Measurements from ENCODE around the gene TFDP3. TPM values are rescaled to one million over a fixed set of nuclear protein-coding genes. Genes with fewer than 3 reads are reported as not detected.

TFDP3 gene
- total RNA-seq, 1 experiment from 2014 or later: not detected

DNA sequence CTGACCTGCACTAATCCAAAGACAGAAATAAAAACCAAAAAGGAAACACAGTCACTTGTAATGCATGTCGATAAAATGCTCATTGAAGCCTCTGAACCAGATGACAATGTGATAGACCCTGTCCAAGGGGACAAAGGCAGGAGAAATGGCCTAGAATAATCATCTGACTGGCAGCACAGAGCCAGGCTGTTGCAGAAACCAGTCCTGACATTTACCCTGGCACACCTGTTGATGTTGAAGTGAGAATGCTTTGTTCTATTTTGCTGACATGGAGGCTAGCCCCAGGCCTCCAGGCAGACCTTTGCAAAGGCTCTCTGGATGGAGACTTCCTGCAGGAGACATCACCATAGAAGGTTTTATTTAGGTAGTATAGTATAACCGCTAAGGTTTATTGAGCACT, 41.0 kb downstream of the TFDP3 start:
- H3K9me3 ChIP-seq (ENCODE audit: control insufficient read depth, insufficient read depth, low read depth, low read length): no peaks in the 10 kb centered on the region
- ATAC-seq (no peak), DNase-seq (ENCODE audit: low read depth, low spot score) (no peak)
- intact Hi-C loops (cut with micrococcal nuclease; ENCODE audit: unreplicated experiment): no loop called here
- ChIA-PET POLR2A (no interaction called here), CTCF (no interaction called here)
- no TSS peak for BruUV-seq (replicated peaks)
- H3K4me1 ChIP-seq (ENCODE audit: control insufficient read depth, insufficient read depth, low read length): no peaks in the 10 kb centered on the region
- TF ChIP-seq, protein P1, sequence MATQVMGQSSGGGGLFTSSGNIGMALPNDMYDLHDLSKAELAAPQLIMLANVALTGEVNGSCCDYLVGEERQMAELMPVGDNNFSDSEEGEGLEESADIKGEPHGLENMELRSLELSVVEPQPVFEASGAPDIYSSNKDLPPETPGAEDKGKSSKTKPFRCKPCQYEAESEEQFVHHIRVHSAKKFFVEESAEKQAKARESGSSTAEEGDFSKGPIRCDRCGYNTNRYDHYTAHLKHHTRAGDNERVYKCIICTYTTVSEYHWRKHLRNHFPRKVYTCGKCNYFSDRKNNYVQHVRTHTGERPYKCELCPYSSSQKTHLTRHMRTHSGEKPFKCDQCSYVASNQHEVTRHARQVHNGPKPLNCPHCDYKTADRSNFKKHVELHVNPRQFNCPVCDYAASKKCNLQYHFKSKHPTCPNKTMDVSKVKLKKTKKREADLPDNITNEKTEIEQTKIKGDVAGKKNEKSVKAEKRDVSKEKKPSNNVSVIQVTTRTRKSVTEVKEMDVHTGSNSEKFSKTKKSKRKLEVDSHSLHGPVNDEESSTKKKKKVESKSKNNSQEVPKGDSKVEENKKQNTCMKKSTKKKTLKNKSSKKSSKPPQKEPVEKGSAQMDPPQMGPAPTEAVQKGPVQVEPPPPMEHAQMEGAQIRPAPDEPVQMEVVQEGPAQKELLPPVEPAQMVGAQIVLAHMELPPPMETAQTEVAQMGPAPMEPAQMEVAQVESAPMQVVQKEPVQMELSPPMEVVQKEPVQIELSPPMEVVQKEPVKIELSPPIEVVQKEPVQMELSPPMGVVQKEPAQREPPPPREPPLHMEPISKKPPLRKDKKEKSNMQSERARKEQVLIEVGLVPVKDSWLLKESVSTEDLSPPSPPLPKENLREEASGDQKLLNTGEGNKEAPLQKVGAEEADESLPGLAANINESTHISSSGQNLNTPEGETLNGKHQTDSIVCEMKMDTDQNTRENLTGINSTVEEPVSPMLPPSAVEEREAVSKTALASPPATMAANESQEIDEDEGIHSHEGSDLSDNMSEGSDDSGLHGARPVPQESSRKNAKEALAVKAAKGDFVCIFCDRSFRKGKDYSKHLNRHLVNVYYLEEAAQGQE (IDR thresholded peaks at IDR 0.05; ENCODE audit: insufficient read depth in 1 of 2, low read depth in 2 of 2, low read length in 1 of 2): no peak
- no peak for TF ChIP-seq POLR2AphosphoS5 (IDR thresholded peaks at IDR 0.05; ENCODE audit: low read depth, low read length)
- TF ChIP-seq TCF7L2 (IDR thresholded peaks at IDR 0.05; ENCODE audit: low read depth, low read length): no peak
- no peak overlapping the region for H3K27ac ChIP-seq (ENCODE audit: low read length)
- in situ Hi-C loops (cut with HindIII; ENCODE audit: low pct_unique_long_range_greater_than_20kb, low sequenced_read_pairs): no loop called here
- no peaks in the 10 kb centered on the region for H3K27me3 ChIP-seq (ENCODE audit: control insufficient read depth, insufficient read depth, low read length)
- H3K4me3 ChIP-seq (ENCODE audit: low read depth in 2 of 2, low read length in 2 of 2): no peak overlapping the region
- H3K36me3 ChIP-seq (ENCODE audit: control insufficient read depth, insufficient read depth, low read length): no peaks in the 10 kb centered on the region

DNA sequence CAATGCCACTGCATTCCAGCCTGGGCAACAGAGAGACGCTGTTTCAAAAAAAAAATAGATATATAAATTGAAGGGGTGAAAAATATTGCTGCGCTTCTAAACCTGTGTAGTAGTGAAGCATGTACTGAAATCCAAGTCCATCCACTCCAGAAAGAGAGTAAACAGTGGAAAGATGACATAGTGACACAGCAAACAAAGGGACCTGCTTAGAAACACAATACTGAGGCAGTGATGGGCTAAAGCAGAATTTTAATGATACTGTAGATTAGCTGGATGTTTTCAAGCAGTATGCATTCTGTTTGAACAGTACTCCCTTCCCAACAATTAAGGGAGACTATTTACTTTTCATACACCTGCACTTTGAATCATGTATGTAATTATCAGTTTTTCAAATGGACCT, 42.5 kb downstream of the TFDP3 start:
- in situ Hi-C loops (cut with HindIII; ENCODE audit: low pct_unique_long_range_greater_than_20kb, low sequenced_read_pairs): no loop called here
- H3K27me3 ChIP-seq (ENCODE audit: control insufficient read depth, insufficient read depth, low read length): no peaks in the 10 kb centered on the region
- no peak for TF ChIP-seq TCF7L2 (IDR thresholded peaks at IDR 0.05; ENCODE audit: low read depth, low read length)
- TF ChIP-seq, protein P2, sequence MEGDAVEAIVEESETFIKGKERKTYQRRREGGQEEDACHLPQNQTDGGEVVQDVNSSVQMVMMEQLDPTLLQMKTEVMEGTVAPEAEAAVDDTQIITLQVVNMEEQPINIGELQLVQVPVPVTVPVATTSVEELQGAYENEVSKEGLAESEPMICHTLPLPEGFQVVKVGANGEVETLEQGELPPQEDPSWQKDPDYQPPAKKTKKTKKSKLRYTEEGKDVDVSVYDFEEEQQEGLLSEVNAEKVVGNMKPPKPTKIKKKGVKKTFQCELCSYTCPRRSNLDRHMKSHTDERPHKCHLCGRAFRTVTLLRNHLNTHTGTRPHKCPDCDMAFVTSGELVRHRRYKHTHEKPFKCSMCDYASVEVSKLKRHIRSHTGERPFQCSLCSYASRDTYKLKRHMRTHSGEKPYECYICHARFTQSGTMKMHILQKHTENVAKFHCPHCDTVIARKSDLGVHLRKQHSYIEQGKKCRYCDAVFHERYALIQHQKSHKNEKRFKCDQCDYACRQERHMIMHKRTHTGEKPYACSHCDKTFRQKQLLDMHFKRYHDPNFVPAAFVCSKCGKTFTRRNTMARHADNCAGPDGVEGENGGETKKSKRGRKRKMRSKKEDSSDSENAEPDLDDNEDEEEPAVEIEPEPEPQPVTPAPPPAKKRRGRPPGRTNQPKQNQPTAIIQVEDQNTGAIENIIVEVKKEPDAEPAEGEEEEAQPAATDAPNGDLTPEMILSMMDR (IDR thresholded peaks at IDR 0.05): no peak
- TF ChIP-seq, protein P1 (IDR thresholded peaks at IDR 0.05; ENCODE audit: insufficient read depth in 1 of 2, low read depth in 2 of 2, low read length in 1 of 2): no peak
- TF ChIP-seq SIN3A (IDR thresholded peaks at IDR 0.05; ENCODE audit: borderline replicate concordance, insufficient read depth, low read depth, low read length): no peak
- no peak for TF ChIP-seq POLR2AphosphoS5 (IDR thresholded peaks at IDR 0.05; ENCODE audit: low read depth, low read length)
- intact Hi-C loops (cut with micrococcal nuclease; ENCODE audit: unreplicated experiment): no loop called here
- H3K4me3 ChIP-seq (ENCODE audit: low read depth in 2 of 2, low read length in 2 of 2): no peak overlapping the region
- no peak overlapping the region for H3K27ac ChIP-seq (ENCODE audit: low read length)
- POLR2A ChIA-PET: no interaction called here
- ATAC-seq (no peak), DNase-seq (ENCODE audit: low read depth, low spot score) (no peak)
- H3K9me3 ChIP-seq (ENCODE audit: control insufficient read depth, insufficient read depth, low read depth, low read length): no peaks in the 10 kb centered on the region
- CTCF ChIA-PET: no interaction called here
- no TSS peak for BruUV-seq (replicated peaks)
- no peaks in the 10 kb centered on the region for H3K36me3 ChIP-seq (ENCODE audit: control insufficient read depth, insufficient read depth, low read length)
- no peaks in the 10 kb centered on the region for H3K4me1 ChIP-seq (ENCODE audit: control insufficient read depth, insufficient read depth, low read length)

All from Panc1 (cell line).